WTC11 (cell line): Measurements from ENCODE around the gene ACVR1. TPM values are rescaled to one million over a fixed set of nuclear protein-coding genes. Genes with fewer than 3 reads are reported as not detected.

ENCODE experiments used
- ATAC-seq: fragments of 200-7000 bp; cut with Tn5 transposase; 2 replicates; pipeline ENCODE4 v1.10.0; 2021; ENCODE audit warnings: mild to moderate bottlenecking, moderate library complexity
- CTCF ChIA-PET: fragments of 300-600 bp; sonication (Branson Sonifier 250); formaldehyde crosslinking; loops from one replicate; lab custom pipeline; 2021; ENCODE audit warnings: antibody characterized with exemption; lab: Charles Lee
- POLR2A ChIA-PET: fragments of 350-600 bp; sonication (Branson Sonifier 250); formaldehyde crosslinking; loops from one replicate; lab custom pipeline; 2021; ENCODE audit warnings: antibody characterized with exemption; lab: Charles Lee
- DNase-seq: peaks from one replicate; pipeline ENCODE4 v3.0.0; 2021; ENCODE audit warnings: low spot score
- H3K27ac Mint-ChIP-seq: 2 replicates; pipeline ENCODE4 v1.8.0; 2021; ENCODE audit warnings: mixed read lengths
- H3K27me3 Mint-ChIP-seq: 2 replicates; pipeline ENCODE4 v1.8.0; 2021; ENCODE audit warnings: low read depth, mild to moderate bottlenecking, moderate library complexity, mixed read lengths
- H3K36me3 Mint-ChIP-seq: 2 replicates; pipeline ENCODE4 v1.8.0; 2021; ENCODE audit warnings: mixed read lengths
- H3K4me1 Mint-ChIP-seq: 2 replicates; pipeline ENCODE4 v1.8.0; 2022; ENCODE audit warnings: mixed read lengths
- H3K4me3 Mint-ChIP-seq: 2 replicates; pipeline ENCODE4 v1.8.0; 2021; ENCODE audit warnings: mild to moderate bottlenecking, moderate library complexity, mixed read lengths
- H3K9me3 Mint-ChIP-seq: 2 replicates; pipeline ENCODE4 v1.8.0; 2021; ENCODE audit warnings: mixed read lengths
- ARID4B ChIP-seq: sonication (generic); formaldehyde crosslinking; IDR thresholded peaks from 2 replicates; pipeline ENCODE4 v1.8.0; 2023; ENCODE audit warnings: missing genetic modification reagents, mild to moderate bottlenecking, borderline replicate concordance
- E2F1 ChIP-seq: sonication (generic); formaldehyde crosslinking; IDR thresholded peaks from 2 replicates; pipeline ENCODE4 v1.8.0; 2022; ENCODE audit warnings: mild to moderate bottlenecking, missing genetic modification reagents
- E2F4 ChIP-seq: sonication (generic); formaldehyde crosslinking; IDR thresholded peaks from 2 replicates; pipeline ENCODE4 v1.8.1; 2022; ENCODE audit warnings: low read depth, mild to moderate bottlenecking, moderate library complexity, missing genetic modification reagents, borderline replicate concordance
- ELF4 ChIP-seq: sonication (generic); formaldehyde crosslinking; IDR thresholded peaks from 2 replicates; pipeline ENCODE4 v1.8.1; 2022; ENCODE audit warnings: low read depth, mild to moderate bottlenecking, moderate library complexity, missing genetic modification reagents
- ERG ChIP-seq: fragments of 250-450 bp; sonication (Bioruptor Pico); IDR thresholded peaks from 2 replicates; pipeline ENCODE4 v1.8.0; 2021; ENCODE audit warnings: mild to moderate bottlenecking
- IRF1 ChIP-seq: sonication (generic); formaldehyde crosslinking; IDR thresholded peaks from 2 replicates; pipeline ENCODE4 v1.8.0; 2023; ENCODE audit warnings: missing genetic modification reagents
- KAT7 ChIP-seq: sonication (generic); formaldehyde crosslinking; IDR thresholded peaks from 2 replicates; pipeline ENCODE4 v1.8.1; 2023; ENCODE audit warnings: missing genetic modification reagents, mild to moderate bottlenecking, borderline replicate concordance
- NR1H2 ChIP-seq: sonication (generic); formaldehyde crosslinking; IDR thresholded peaks from 2 replicates; pipeline ENCODE4 v1.9.0; 2021; ENCODE audit warnings: mild to moderate bottlenecking, moderate library complexity, missing genetic modification reagents
- NR2C2 ChIP-seq: sonication (generic); formaldehyde crosslinking; IDR thresholded peaks from 2 replicates; pipeline ENCODE4 v1.8.0; 2022; ENCODE audit warnings: mild to moderate bottlenecking, missing genetic modification reagents
- NR3C1 ChIP-seq: sonication (generic); formaldehyde crosslinking; conservative IDR thresholded peaks from 2 replicates; pipeline ENCODE4 v1.8.1; 2023; ENCODE audit warnings: low read depth, mild to moderate bottlenecking, missing genetic modification reagents
- PRRX2 ChIP-seq: fragments of 250-450 bp; sonication (Bioruptor Pico); IDR thresholded peaks from 2 replicates; pipeline ENCODE4 v1.8.0; 2021; ENCODE audit warnings: mild to moderate bottlenecking
- SOX15 ChIP-seq: fragments of 250-450 bp; sonication (Bioruptor Pico); IDR thresholded peaks from 2 replicates; pipeline ENCODE4 v1.9.0; 2021; ENCODE audit warnings: mild to moderate bottlenecking
- TCF7 ChIP-seq: sonication (generic); formaldehyde crosslinking; IDR thresholded peaks from 2 replicates; pipeline ENCODE4 v1.8.0; 2022; ENCODE audit warnings: mild to moderate bottlenecking, low read depth, missing genetic modification reagents, moderate library complexity
- ZBTB21 ChIP-seq: sonication (generic); formaldehyde crosslinking; IDR thresholded peaks from 2 replicates; pipeline ENCODE4 v1.8.1; 2023; ENCODE audit warnings: mild to moderate bottlenecking, missing genetic modification reagents, borderline replicate concordance
- ZNF232 ChIP-seq: sonication (generic); formaldehyde crosslinking; IDR thresholded peaks from 2 replicates; pipeline ENCODE4 v1.8.0; 2022; ENCODE audit warnings: mild to moderate bottlenecking, missing genetic modification reagents
- ZNF317 ChIP-seq: sonication (generic); formaldehyde crosslinking; IDR thresholded peaks from 2 replicates; pipeline ENCODE4 v1.8.1; 2023; ENCODE audit warnings: low read depth, mild to moderate bottlenecking, moderate library complexity, missing genetic modification reagents, borderline replicate concordance
- total RNA-seq: library from RNA; stranded (reverse); gene quantifications from 3 replicates; pipeline ENCODE4 v1.2.3, GENCODE V29; 2021
- TF ChIP-seq, protein P1 (sequence below): sonication (generic); formaldehyde crosslinking; IDR thresholded peaks from 2 replicates; pipeline ENCODE4 v1.8.1; 2023; ENCODE audit warnings: mild to moderate bottlenecking, missing genetic modification reagents
- TF ChIP-seq, protein P2 (sequence below): sonication (generic); formaldehyde crosslinking; IDR thresholded peaks from 2 replicates; pipeline ENCODE4 v1.8.0; 2022; ENCODE audit warnings: mild to moderate bottlenecking, missing genetic modification reagents
- TF ChIP-seq, protein P3 (sequence below): fragments of 250-450 bp; sonication (Bioruptor Pico); IDR thresholded peaks from 2 replicates; pipeline ENCODE4 v1.9.0; 2021; ENCODE audit warnings: mild to moderate bottlenecking
- TF ChIP-seq, protein P4 (sequence below): sonication (generic); formaldehyde crosslinking; conservative IDR thresholded peaks from 2 replicates; pipeline ENCODE4 v1.8.1; 2022; ENCODE audit warnings: mild to moderate bottlenecking, missing genetic modification reagents

ACVR1 gene
- total RNA-seq, 1 experiment from 2014 or later: 19.2 TPM

DNA sequence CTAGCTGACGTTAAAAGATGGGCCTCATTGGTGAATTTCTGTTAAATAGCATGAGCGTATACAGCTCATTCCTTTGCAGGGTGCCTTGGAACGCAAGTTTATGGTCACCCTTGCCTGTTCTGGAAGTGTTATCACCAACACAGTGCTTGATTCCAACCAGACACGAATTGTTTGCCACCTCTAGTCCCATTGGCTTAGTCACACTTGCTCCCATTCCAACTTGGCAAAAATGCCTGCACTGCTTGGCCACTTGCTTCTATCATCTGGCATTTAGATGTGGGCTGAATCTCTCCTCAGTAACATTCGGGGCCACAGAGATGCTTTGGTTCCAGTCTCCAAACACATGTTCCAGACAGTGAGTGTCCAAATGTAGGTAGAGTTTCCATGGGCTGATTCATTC lies 27.5 kb upstream of the ACVR1 start:
- TF ChIP-seq SOX15 (CRISPR knock-in tag) (no peak), ELF4 (no peak), PRRX2 (CRISPR knock-in tag) (no peak), ZNF317 (no peak), TCF7 (CRISPR knock-in tag) (no peak), IRF1 (CRISPR knock-in tag) (no peak), NR3C1 (no peak), ERG (CRISPR knock-in tag) (no peak), E2F4 (CRISPR knock-in tag) (no peak), ZNF232 (CRISPR knock-in tag) (no peak), ARID4B (CRISPR knock-in tag) (no peak), KAT7 (no peak)
- TF ChIP-seq, protein P1, sequence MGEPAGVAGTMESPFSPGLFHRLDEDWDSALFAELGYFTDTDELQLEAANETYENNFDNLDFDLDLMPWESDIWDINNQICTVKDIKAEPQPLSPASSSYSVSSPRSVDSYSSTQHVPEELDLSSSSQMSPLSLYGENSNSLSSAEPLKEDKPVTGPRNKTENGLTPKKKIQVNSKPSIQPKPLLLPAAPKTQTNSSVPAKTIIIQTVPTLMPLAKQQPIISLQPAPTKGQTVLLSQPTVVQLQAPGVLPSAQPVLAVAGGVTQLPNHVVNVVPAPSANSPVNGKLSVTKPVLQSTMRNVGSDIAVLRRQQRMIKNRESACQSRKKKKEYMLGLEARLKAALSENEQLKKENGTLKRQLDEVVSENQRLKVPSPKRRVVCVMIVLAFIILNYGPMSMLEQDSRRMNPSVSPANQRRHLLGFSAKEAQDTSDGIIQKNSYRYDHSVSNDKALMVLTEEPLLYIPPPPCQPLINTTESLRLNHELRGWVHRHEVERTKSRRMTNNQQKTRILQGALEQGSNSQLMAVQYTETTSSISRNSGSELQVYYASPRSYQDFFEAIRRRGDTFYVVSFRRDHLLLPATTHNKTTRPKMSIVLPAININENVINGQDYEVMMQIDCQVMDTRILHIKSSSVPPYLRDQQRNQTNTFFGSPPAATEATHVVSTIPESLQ: no peak
- TF ChIP-seq, protein P2, sequence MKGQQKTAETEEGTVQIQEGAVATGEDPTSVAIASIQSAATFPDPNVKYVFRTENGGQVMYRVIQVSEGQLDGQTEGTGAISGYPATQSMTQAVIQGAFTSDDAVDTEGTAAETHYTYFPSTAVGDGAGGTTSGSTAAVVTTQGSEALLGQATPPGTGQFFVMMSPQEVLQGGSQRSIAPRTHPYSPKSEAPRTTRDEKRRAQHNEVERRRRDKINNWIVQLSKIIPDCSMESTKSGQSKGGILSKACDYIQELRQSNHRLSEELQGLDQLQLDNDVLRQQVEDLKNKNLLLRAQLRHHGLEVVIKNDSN (CRISPR knock-in tag): no peak
- POLR2A ChIA-PET: no interaction called here
- DNase-seq: no peak
- Mint-ChIP-seq H3K27me3 (peaks cover 16% of the 10 kb centered on the region), H3K27ac (no peak overlapping the region), H3K36me3 (no peaks in the 10 kb centered on the region), H3K4me1 (peaks cover 24% of the 10 kb centered on the region), H3K4me3 (no peak overlapping the region), H3K9me3 (no peaks in the 10 kb centered on the region)
- CTCF ChIA-PET: interaction anchor here (0.9 kb wide), 1 partner anchor 12 kb away, joined by 3 read pairs; no protein-coding TSS in a partner anchor
- ATAC-seq: no peak

GRCh38 chr2:157903151-157903550 lies 27.0 kb upstream of the ACVR1 start:
- Mint-ChIP-seq H3K27me3 (peaks cover 16% of the 10 kb centered on the region), H3K4me1 (peaks cover 24% of the 10 kb centered on the region), H3K27ac (no peak overlapping the region), H3K36me3 (no peaks in the 10 kb centered on the region), H3K9me3 (no peaks in the 10 kb centered on the region), H3K4me3 (no peak overlapping the region)
- DNase-seq (no peak), ATAC-seq (no peak)
- ChIA-PET POLR2A (no interaction called here), CTCF (interaction anchor here (0.6 to 0.9 kb wide), 2 partner anchors 11 to 392 kb away, joined by 3 read pairs; no protein-coding TSS in a partner anchor)
- TF ChIP-seq E2F1: no peak
- TF ChIP-seq, protein P3, sequence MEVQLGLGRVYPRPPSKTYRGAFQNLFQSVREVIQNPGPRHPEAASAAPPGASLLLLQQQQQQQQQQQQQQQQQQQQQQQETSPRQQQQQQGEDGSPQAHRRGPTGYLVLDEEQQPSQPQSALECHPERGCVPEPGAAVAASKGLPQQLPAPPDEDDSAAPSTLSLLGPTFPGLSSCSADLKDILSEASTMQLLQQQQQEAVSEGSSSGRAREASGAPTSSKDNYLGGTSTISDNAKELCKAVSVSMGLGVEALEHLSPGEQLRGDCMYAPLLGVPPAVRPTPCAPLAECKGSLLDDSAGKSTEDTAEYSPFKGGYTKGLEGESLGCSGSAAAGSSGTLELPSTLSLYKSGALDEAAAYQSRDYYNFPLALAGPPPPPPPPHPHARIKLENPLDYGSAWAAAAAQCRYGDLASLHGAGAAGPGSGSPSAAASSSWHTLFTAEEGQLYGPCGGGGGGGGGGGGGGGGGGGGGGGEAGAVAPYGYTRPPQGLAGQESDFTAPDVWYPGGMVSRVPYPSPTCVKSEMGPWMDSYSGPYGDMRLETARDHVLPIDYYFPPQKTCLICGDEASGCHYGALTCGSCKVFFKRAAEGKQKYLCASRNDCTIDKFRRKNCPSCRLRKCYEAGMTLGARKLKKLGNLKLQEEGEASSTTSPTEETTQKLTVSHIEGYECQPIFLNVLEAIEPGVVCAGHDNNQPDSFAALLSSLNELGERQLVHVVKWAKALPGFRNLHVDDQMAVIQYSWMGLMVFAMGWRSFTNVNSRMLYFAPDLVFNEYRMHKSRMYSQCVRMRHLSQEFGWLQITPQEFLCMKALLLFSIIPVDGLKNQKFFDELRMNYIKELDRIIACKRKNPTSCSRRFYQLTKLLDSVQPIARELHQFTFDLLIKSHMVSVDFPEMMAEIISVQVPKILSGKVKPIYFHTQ (CRISPR knock-in tag): no peak
- TF ChIP-seq NR2C2 (CRISPR knock-in tag): no peak
- TF ChIP-seq, protein P4, sequence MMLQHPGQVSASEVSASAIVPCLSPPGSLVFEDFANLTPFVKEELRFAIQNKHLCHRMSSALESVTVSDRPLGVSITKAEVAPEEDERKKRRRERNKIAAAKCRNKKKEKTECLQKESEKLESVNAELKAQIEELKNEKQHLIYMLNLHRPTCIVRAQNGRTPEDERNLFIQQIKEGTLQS: no peak
- no peak for TF ChIP-seq ZBTB21 (CRISPR knock-in tag)
- TF ChIP-seq NR1H2: no peak
